Gastrocnemius medialis (tissue), 4 donors: Measurements from ENCODE around the gene APBA2. TPM values are rescaled to one million over a fixed set of nuclear protein-coding genes. Genes with fewer than 3 reads are reported as not detected.

Source experiments
- ATAC-seq, 2 donors: fragments of 150-250 bp; one replicate each; pipeline ENCODE4 v1.9.1; 2016
- DNase-seq, 2 donors: peaks; one replicate each; pipeline ENCODE4 v3.0.0-alpha.2; 2019
- H3K27ac ChIP-seq, 4 donors: fragments of 200-600 bp; sonication (generic); 1 replicate in 1 of 4; 2 replicates in 3 of 4; pipeline ENCODE4 v1.5.1; 2016 to 2018; ENCODE audit warnings: mild to moderate bottlenecking in 2 of 4, moderate library complexity in 1 of 4
- H3K27me3 ChIP-seq, 3 donors: fragments of 200-600 bp; sonication (generic) in 2 of 3; 1 replicate in 1 of 3; 2 replicates in 2 of 3; pipeline versions ENCODE4 v1.5.1 to v1.6.0; 2016 to 2019; ENCODE audit warnings: mild to moderate bottlenecking in 1 of 3, moderate library complexity in 1 of 3
- H3K36me3 ChIP-seq, 2 donors: fragments of 200-600 bp; sonication (generic) in 1 of 2; one replicate each; pipeline ENCODE4 v1.5.1; 2017 to 2018
- H3K4me1 ChIP-seq, 2 donors: fragments of 200-600 bp; sonication (generic) in 1 of 2; one replicate each; pipeline ENCODE4 v1.5.1; 2016 to 2017; ENCODE audit warnings: mild to moderate bottlenecking in 2 of 2
- H3K4me3 ChIP-seq, 4 donors: fragments of 200-600 bp; sonication (generic) in 3 of 4; 1 replicate in 1 of 4; 2 replicates in 3 of 4; pipeline ENCODE4 v1.5.1; 2016 to 2019; ENCODE audit warnings: mild to moderate bottlenecking in 2 of 4
- H3K9me3 ChIP-seq, 3 donors: fragments of 200-600 bp; sonication (generic) in 2 of 3; 1 replicate in 1 of 3; 2 replicates in 2 of 3; pipeline ENCODE4 v1.5.1; 2016 to 2019
- POLR2A ChIP-seq, 2 donors: fragments of 450-650 bp; IDR thresholded peaks; one replicate each; pipeline ENCODE4 v1.6.1; 2017; ENCODE audit warnings: antibody characterized with exemption in 2 of 2, mild to moderate bottlenecking in 2 of 2, moderate library complexity in 2 of 2
- in situ Hi-C, 4 donors: fragments of 200-750 bp; cut with MboI; loops; one replicate each; pipeline versions ENCODE4 v1.15.0 to v1.8.0; 2017; ENCODE audit warnings: low sequenced_read_pairs in 4 of 4
- intact Hi-C: fragments of 100-400 bp; cut with DNase I; formaldehyde crosslinking; loops from one replicate; pipeline ENCODE4 v1.15.1; 2023; ENCODE audit warnings: low total_unique reads
- total RNA-seq, 4 donors: library from RNA; depleted of rRNA; stranded (reverse); fragments of >200 nt; gene quantifications; one replicate each; pipeline versions ENCODE4 v1.1.0 to v1.2.3, GENCODE V29; 2016
- TF ChIP-seq, protein P1 (sequence below), 5 experiments: fragments of 450-650 bp in 3 of 5; fragments of 200-600 bp in 2 of 5; sonication (generic) in 2 of 5; IDR thresholded peaks in 4 of 5; conservative IDR thresholded peaks in 1 of 5; 1 replicate in 4 of 5; 2 replicates in 1 of 5; pipeline ENCODE4 v1.5.1; 2016 to 2019; ENCODE audit warnings: antibody characterized with exemption in 5 of 5, mild to moderate bottlenecking in 3 of 5, moderate library complexity in 3 of 5

Gene APBA2
- total RNA-seq, 4 donors from 2014 or later = 0.19 to 0.31 TPM; not detected in 2

DNA sequence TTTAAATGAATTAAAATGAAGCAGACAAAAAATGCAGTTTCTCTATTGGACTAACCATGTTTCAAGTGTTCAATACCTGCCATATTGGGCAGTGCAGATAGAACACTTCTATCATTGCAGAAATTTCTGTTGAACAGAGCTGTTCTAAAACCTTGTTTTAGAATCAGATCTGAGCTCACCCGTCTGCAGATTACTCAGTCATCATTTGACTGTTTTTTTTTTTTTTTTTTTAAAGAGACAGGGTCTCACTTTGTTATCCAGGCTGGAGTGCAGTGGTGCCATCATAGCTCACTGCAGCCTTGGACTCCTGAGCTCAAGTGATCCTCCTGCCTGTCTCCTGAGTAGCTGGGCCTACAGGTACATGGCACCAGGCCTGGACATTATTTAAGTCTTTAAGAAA lies 128.7 kb downstream of the APBA2 start:
- no peak for ATAC-seq
- Histone ChIP-seq H3K9me3 (no peaks in the 10 kb centered on the region), H3K4me1 (no peaks in the 10 kb centered on the region), H3K27ac (no peak overlapping the region), H3K36me3 (no peaks in the 10 kb centered on the region), H3K27me3 (no peaks in the 10 kb centered on the region), H3K4me3 (no peak overlapping the region)
- DNase-seq = no peak
- in situ Hi-C loops (no loop called here), intact Hi-C loops (no loop called here)
- no peak for TF ChIP-seq POLR2A (IDR thresholded peaks at IDR 0.05)
- TF ChIP-seq, protein P1, sequence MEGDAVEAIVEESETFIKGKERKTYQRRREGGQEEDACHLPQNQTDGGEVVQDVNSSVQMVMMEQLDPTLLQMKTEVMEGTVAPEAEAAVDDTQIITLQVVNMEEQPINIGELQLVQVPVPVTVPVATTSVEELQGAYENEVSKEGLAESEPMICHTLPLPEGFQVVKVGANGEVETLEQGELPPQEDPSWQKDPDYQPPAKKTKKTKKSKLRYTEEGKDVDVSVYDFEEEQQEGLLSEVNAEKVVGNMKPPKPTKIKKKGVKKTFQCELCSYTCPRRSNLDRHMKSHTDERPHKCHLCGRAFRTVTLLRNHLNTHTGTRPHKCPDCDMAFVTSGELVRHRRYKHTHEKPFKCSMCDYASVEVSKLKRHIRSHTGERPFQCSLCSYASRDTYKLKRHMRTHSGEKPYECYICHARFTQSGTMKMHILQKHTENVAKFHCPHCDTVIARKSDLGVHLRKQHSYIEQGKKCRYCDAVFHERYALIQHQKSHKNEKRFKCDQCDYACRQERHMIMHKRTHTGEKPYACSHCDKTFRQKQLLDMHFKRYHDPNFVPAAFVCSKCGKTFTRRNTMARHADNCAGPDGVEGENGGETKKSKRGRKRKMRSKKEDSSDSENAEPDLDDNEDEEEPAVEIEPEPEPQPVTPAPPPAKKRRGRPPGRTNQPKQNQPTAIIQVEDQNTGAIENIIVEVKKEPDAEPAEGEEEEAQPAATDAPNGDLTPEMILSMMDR (IDR thresholded peaks at IDR 0.05 in 4 of 5, conservative IDR thresholded peaks at IDR 0.05 in 1 of 5) = no peak

DNA sequence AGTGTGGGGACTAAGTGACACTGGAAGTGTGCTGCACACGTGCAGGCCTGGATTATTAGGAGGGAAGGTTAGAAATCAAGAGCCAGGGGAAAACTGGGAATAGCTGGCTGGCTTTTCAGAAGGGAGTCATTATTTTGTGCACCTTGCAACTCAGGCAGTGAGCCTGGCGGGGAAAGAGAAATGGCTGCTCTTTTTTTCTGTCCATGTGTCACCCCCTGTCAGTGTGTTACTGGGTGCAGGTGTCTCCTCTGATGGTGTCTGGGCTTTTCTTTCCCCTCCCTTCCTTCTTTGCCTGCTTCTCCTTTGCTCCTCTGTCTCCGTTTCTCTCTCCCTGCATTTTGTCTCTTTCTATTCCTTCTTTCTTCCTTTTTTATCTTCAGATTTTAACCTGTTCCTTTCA lies 130.7 kb downstream of the APBA2 start:
- TF ChIP-seq, protein P1 (IDR thresholded peaks at IDR 0.05 in 4 of 5, conservative IDR thresholded peaks at IDR 0.05 in 1 of 5) = no peak
- TF ChIP-seq POLR2A (IDR thresholded peaks at IDR 0.05) = no peak
- Histone ChIP-seq H3K36me3 (no peaks in the 10 kb centered on the region), H3K27me3 (no peaks in the 10 kb centered on the region), H3K9me3 (no peaks in the 10 kb centered on the region), H3K4me1 (no peaks in the 10 kb centered on the region), H3K27ac (no peak overlapping the region), H3K4me3 (no peak overlapping the region)
- ATAC-seq (no peak), DNase-seq (no peak)
- intact Hi-C loops = no loop called here
- in situ Hi-C loops = no loop called here

DNA sequence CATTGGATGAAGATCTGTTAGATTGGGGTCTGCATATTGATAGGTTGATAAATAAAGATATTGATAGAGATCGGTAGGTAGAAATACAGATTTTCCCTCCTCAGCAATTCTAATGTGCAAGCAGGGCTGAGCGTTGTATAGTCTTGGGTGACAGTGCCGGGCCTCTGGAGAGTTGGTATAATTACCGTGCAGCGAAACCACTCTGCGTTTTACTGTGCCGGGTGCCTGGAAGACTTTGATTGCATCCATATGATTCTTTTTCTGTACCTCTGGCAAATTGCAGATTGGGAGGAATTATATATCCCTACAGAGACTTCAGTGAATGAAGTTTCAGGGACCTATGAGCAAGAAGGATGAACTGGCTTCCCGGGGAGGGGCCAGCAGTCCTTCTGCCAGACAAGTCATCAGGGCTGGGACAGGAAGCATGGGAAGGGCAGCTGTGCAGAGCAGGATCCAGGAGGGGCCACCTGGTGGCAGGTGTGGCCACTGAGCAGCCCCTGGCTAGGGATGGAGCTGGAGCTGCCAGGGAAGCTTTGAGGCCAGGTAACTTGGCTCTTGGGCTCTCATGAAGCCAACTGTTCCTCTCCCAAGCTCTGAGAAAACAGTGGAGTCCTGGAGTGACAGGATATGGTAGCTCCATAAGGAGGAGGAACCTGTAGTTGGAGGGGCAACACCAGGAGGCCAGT lies 132.5 kb downstream of the APBA2 start:
- ATAC-seq (no peak), DNase-seq (no peak)
- intact Hi-C loops (no loop called here), in situ Hi-C loops (no loop called here)
- Histone ChIP-seq H3K9me3 (no peaks in the 10 kb centered on the region), H3K36me3 (no peaks in the 10 kb centered on the region), H3K4me3 (no peak overlapping the region), H3K27me3 (no peaks in the 10 kb centered on the region), H3K27ac (no peak overlapping the region), H3K4me1 (no peaks in the 10 kb centered on the region)
- TF ChIP-seq, protein P1 (IDR thresholded peaks at IDR 0.05 in 4 of 5, conservative IDR thresholded peaks at IDR 0.05 in 1 of 5) = no peak
- TF ChIP-seq POLR2A (IDR thresholded peaks at IDR 0.05) = no peak

DNA sequence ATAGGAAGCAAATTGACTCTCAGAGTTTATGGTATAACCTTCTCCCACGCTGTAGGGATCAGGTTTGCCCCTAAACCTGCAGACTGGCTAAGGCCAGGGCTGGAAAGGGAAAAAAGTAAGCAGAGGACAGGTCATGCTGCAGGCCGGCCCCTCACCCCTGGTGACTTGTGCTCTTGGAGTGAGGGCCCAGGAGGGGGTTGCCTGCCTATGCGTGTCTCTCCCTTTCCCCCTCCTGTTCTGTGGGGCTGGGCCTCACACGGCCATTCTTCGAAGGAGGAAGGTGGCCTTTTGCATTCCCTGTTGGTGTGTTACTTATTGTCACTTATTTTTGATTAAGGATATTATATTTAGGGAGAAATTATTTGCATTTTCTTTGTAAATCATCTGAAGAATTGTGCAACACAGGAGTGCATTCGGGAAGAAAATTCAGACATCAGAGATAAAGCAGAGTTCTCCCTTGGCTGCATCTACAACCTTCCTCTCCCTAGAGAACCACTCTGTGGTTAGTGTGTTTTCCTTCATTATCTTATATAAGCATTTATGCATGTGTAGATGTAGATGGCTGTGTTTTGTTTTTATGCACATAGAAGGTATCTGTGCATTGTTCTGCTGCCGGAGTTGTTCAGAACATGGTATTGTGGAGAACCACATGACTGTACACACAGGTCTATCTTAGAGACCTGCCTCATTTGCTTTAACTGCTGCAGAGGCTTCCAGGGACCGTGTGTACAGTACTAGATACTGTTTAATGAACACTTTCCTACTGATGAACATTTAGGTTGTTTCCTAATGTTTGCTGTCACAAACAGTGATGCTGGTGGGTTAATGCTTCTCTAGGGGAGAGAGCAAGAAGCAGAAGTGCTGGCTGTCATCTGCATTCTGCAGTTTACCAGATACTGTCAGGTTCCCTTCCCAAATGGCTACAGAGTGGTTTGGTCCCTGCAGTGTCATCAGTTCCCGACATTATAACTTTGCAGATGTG lies 133.5 kb downstream of the APBA2 start:
- in situ Hi-C loops = no loop called here
- Histone ChIP-seq H3K4me3 (no peak overlapping the region), H3K27ac (no peak overlapping the region), H3K4me1 (no peaks in the 10 kb centered on the region), H3K27me3 (no peaks in the 10 kb centered on the region), H3K36me3 (no peaks in the 10 kb centered on the region), H3K9me3 (no peaks in the 10 kb centered on the region)
- TF ChIP-seq, protein P1 (IDR thresholded peaks at IDR 0.05 in 4 of 5, conservative IDR thresholded peaks at IDR 0.05 in 1 of 5) = no peak
- TF ChIP-seq POLR2A (IDR thresholded peaks at IDR 0.05) = no peak
- ATAC-seq (no peak), DNase-seq (no peak)
- intact Hi-C loops = no loop called here
